Measurements from ENCODE around the gene PCGF1. TPM values are rescaled to one million over a fixed set of nuclear protein-coding genes. Genes with fewer than 3 reads are reported as not detected.
A peak's percentile ranks its signal among the peaks of the same experiment; 100 is the strongest.

PCGF1 gene
- total RNA-seq, 1 experiment from 2014 or later, result 44.8 TPM

DNA sequence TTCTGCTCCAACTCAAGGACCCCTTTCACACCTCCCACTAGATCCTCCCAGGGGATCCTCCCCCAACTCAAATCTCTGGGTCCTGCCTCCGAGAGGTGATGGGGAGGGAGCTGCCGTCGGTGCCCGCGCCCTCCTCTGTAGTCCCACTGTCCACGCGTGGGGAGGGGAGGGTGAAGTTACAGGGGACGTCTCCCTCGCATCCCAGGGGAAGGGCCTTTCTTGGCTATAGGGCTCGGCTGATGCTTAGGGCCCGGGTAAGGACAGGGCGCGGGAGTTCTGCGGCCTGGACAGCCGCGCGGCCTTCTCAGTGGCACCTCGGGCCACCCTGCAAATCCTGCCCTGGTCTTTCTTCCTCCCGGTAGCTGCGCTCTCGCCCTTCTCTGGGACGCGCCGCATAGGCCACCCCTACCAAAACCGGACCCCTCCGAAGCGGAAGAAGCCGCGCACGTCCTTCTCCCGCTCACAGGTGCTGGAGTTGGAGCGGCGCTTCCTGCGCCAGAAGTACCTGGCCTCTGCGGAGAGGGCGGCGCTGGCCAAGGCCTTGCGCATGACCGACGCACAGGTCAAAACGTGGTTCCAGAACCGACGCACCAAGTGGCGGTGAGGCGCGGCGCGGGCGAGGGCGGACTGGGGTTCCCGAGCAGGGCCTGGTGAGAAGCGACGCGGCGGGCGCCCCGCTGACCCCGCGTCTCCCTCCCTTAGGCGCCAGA, 7.9 kb upstream of the PCGF1 start:
- Histone ChIP-seq H3K27me3 (ENCODE audit: low read length) (no peaks in the 10 kb centered on the region), H3K36me3 (ENCODE audit: insufficient read depth, low read length) (no peaks in the 10 kb centered on the region), H3K27ac (ENCODE audit: low read length) (no peak overlapping the region), H3K9me2 (replicated peaks; ENCODE audit: insufficient read depth, low read length) (no peaks in the 10 kb centered on the region), H3K4me3 (ENCODE audit: low read length) (no peak overlapping the region), H2AFZ (ENCODE audit: low read length) (no peak overlapping the region), H3K9ac (ENCODE audit: low read length) (no peak overlapping the region), H4K20me1 (ENCODE audit: insufficient read depth, low read depth, low read length) (no peaks in the 10 kb centered on the region), H3K4me1 (ENCODE audit: low read length) (peaks cover 5% of the 10 kb centered on the region), H3K9me3 (ENCODE audit: low read length) (no peaks in the 10 kb centered on the region), H3K79me2 (ENCODE audit: low read length) (no peaks in the 10 kb centered on the region), H3K4me2 (ENCODE audit: low read depth, low read length, poor library complexity, severe bottlenecking) (no peak overlapping the region)
- no peak for DNase-seq

DNA sequence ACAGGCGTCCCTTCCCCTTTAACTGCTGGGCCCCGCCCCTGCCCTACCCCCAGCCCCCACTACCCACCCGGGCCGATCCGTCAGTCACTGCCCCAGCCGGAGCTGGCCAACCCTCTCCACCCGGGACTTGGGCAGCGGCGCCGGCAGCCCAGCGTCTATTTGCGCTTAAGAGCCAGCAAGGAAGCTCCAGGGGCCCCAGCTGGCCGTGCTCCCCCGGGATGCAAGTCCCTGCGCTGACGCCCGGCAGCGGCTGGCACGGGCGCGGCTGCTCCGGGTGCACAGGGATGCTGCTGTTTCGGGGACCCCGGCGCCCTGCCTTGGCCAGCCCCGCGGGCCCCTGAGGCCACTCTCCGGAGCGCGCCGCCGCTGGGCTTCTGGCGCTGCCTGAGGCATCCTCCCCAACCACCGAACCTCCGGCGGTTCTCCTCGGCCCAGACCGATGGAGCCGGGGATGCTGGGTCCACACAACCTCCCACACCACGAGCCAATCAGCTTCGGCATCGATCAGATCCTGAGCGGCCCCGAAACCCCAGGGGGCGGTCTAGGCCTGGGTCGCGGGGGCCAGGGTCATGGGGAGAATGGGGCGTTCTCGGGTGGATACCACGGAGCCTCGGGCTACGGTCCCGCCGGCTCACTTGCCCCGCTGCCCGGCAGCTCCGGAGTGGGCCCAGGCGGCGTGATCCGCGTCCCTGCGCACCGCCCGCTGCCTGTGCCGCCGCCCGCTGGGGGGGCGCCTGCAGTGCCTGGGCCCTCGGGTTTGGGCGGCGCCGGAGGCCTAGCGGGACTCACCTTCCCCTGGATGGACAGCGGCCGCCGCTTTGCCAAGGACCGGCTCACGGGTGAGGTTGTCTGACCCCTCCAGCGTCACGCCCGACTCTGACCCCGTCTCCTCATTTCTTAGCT, 7.1 kb upstream of the PCGF1 start, which contains the start of gene TLX2:
TLX2 (plus strand) TSS at position 83 of the 903 bp plus-strand sequence; CDS start at position 440, 357 bp downstream.
- peaks cover 5% of the 10 kb centered on the region for H3K4me1 ChIP-seq (ENCODE audit: low read length)
- H3K9ac ChIP-seq (ENCODE audit: low read length), result no peak within 1 kb of the TSS
- H3K27me3 ChIP-seq (ENCODE audit: low read length), result no peaks in the 10 kb centered on the region
- H3K79me2 ChIP-seq (ENCODE audit: low read length), result no peaks in the 10 kb centered on the region
- H3K4me3 ChIP-seq (ENCODE audit: low read length), result no peak within 1 kb of the TSS
- no peak for DNase-seq
- H2AFZ ChIP-seq (ENCODE audit: low read length), result no peak within 1 kb of the TSS
- no peaks in the 10 kb centered on the region for H4K20me1 ChIP-seq (ENCODE audit: insufficient read depth, low read depth, low read length)
- H3K9me3 ChIP-seq (ENCODE audit: low read length), result no peaks in the 10 kb centered on the region
- no peak within 1 kb of the TSS for H3K27ac ChIP-seq (ENCODE audit: low read length)
- H3K9me2 ChIP-seq (replicated peaks; ENCODE audit: insufficient read depth, low read length), result no peaks in the 10 kb centered on the region
- H3K4me2 ChIP-seq (ENCODE audit: low read depth, low read length, poor library complexity, severe bottlenecking), result peak within 1 kb of the TSS; percentile 27
- no peaks in the 10 kb centered on the region for H3K36me3 ChIP-seq (ENCODE audit: insufficient read depth, low read length)

DNA sequence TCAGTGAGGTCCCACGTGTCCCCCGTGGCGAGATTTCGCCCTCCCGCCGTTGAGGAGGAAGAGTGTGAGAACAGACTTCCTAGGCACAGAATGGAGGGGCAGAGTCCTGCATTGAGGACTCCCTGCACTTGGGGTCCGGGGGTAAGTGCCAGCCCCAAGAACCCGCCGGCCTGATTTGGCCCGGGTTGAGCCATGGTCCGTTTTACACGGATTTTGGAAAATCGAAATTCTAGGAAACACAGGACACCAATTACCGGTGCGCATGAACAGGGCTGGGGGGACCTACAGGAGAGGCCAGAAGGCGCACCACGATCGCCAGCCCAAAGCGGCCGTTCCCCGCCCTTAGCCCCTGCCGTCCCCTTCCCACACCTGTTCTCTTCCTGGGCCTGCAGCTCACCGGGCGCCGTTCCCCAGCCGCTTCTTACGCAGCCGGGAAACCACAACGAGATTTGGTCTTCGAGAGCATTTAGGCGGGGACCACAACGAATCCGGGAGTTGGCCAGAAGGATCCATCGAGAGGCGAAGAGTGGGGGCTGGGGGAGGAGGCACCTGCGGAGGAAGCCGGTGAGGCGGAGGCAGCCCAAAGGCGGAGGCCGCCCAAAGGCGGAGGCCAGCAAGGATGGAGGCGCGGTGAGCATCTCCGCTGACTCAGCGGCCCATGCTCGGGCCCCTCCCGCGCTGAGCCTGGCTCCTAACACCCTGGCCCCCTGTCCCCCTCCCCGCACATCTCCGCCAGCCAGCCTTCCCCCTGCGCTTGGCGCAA, 6.3 kb upstream of the PCGF1 start:
- Histone ChIP-seq H3K4me2 (ENCODE audit: low read depth, low read length, poor library complexity, severe bottlenecking) (peak overlapping the region; percentile 27), H3K9me3 (ENCODE audit: low read length) (no peaks in the 10 kb centered on the region), H3K36me3 (ENCODE audit: insufficient read depth, low read length) (no peaks in the 10 kb centered on the region), H4K20me1 (ENCODE audit: insufficient read depth, low read depth, low read length) (no peaks in the 10 kb centered on the region), H2AFZ (ENCODE audit: low read length) (no peak overlapping the region), H3K4me1 (ENCODE audit: low read length) (peaks cover 5% of the 10 kb centered on the region), H3K79me2 (ENCODE audit: low read length) (no peaks in the 10 kb centered on the region), H3K27ac (ENCODE audit: low read length) (no peak overlapping the region), H3K27me3 (ENCODE audit: low read length) (no peaks in the 10 kb centered on the region), H3K4me3 (ENCODE audit: low read length) (no peak overlapping the region), H3K9me2 (replicated peaks; ENCODE audit: insufficient read depth, low read length) (no peaks in the 10 kb centered on the region), H3K9ac (ENCODE audit: low read length) (no peak overlapping the region)
- DNase-seq, result no peak

DNA sequence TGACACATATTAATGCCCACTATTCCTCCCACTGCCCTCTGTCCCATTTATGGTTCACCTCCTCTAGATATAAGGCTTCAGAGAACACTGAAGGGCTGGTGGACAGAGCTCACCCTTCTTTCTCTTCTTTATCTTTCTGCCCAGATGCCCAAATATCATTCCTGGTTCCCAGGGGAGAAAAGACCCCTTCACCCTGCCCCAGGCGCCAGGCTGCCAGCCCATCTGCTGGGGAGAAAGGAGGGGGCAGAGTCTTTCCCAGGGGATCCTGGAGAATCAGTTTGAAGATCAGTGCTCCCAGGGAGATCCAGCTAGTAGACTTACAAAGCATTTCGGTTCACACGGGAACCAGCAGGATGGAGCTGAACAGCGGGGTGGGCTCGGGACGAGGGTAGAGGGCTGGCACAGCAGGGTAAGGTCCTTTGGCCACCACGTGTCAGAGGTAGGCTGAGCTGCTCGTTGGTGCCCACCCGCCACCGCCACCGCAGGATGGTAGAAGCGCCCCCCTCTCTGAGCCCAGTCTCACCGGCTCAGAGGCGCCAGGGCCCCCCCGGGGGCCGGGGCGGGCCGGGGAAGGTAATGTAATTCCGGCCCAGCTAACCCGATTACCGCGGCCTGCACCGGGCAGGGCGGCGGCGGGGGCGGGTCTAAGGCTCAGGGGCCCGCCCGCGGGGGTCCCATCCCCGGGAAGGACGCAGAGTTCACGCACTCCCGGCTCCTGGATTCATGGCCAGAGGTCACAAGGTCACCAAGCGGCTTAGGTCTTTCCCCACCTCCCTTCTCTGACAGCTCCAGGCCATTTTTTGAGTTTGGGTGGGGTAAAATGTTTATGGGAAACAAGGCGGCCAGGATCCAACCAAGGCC, 5.5 kb upstream of the PCGF1 start:
- Histone ChIP-seq H3K4me2 (ENCODE audit: low read depth, low read length, poor library complexity, severe bottlenecking) (no peak overlapping the region), H3K9ac (ENCODE audit: low read length) (no peak overlapping the region), H3K9me3 (ENCODE audit: low read length) (no peaks in the 10 kb centered on the region), H3K27me3 (ENCODE audit: low read length) (no peaks in the 10 kb centered on the region), H3K79me2 (ENCODE audit: low read length) (no peaks in the 10 kb centered on the region), H3K27ac (ENCODE audit: low read length) (no peak overlapping the region), H3K4me1 (ENCODE audit: low read length) (peaks cover 11% of the 10 kb centered on the region), H3K36me3 (ENCODE audit: insufficient read depth, low read length) (no peaks in the 10 kb centered on the region), H2AFZ (ENCODE audit: low read length) (no peak overlapping the region), H3K9me2 (replicated peaks; ENCODE audit: insufficient read depth, low read length) (no peaks in the 10 kb centered on the region), H4K20me1 (ENCODE audit: insufficient read depth, low read depth, low read length) (no peaks in the 10 kb centered on the region), H3K4me3 (ENCODE audit: low read length) (no peak overlapping the region)
- no peak for DNase-seq

DNA sequence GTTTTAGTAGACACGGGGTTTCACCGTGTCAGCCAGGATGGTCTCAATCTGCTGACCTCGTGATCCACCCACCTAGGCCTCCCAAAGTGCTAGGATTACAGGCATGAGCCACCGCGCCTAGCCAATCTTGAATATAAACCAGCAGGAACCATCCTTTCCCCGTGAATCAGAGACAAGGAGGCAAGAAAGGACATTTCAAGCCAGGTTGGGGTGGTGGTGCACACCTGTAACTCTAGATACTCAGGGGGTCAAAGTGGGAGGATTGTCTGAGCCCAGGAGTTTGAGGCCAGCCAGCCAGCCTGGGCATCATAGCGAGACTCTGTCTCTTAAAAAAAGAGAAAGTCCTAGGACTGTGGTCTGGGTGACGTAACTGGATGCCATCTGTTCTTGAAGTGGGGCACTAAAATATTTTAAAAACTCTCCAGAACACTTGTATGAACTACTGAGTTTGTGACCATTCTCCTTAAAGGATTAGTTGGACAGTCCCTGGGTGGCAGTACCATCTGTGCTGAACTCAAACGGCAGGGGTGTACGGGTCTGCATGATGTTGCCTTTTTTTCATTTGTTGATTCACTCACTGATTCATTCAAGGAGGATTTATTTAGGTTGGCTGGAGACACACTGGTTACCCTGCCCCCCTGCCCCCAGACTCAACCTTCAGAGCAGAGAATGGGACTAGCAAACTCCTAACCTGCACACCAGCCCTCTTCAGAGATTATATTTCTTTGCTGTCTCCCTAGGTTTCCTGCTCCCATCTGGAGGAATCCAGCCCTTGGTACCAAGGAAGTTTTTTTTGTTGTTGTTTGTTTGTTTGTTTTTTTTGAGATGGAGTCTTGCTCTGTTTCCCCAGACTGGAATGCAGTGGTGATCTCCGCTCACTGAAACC, 3.9 kb upstream of the PCGF1 start:
- Histone ChIP-seq H3K36me3 (ENCODE audit: insufficient read depth, low read length) (no peaks in the 10 kb centered on the region), H4K20me1 (ENCODE audit: insufficient read depth, low read depth, low read length) (no peaks in the 10 kb centered on the region), H3K4me3 (ENCODE audit: low read length) (no peak overlapping the region), H3K79me2 (ENCODE audit: low read length) (peaks cover 7% of the 10 kb centered on the region), H3K27me3 (ENCODE audit: low read length) (no peaks in the 10 kb centered on the region), H3K4me1 (ENCODE audit: low read length) (peaks cover 18% of the 10 kb centered on the region), H3K9me2 (replicated peaks; ENCODE audit: insufficient read depth, low read length) (no peaks in the 10 kb centered on the region), H2AFZ (ENCODE audit: low read length) (0 out of 2 replicates have a peak overlapping the region, but pooled peaks have one; percentile 22), H3K27ac (ENCODE audit: low read length) (no peak overlapping the region), H3K4me2 (ENCODE audit: low read depth, low read length, poor library complexity, severe bottlenecking) (no peak overlapping the region), H3K9ac (ENCODE audit: low read length) (no peak overlapping the region), H3K9me3 (ENCODE audit: low read length) (no peaks in the 10 kb centered on the region)
- DNase-seq, result no peak

DNA sequence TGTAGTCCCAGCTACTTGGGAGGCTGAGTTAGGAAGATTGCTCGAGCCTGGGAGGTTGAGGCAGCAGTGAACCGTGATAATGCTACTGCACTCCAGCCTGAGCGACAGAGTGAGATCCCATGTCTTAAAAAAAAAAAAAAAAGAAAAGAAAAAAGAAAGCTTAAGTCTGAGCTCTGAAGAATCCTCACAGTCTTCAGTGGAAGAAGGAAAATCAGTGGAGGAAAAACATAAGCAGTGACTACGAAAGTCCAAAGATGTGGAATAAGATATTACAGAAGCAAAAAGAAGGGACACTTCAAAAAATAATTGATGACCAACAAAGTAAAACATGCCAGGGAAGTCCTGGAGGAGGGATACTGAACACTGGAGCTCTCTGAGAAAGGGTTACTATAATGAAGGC, 2.8 kb upstream of the PCGF1 start:
- Histone ChIP-seq H4K20me1 (ENCODE audit: insufficient read depth, low read depth, low read length) (no peaks in the 10 kb centered on the region), H3K4me1 (ENCODE audit: low read length) (peaks cover 29% of the 10 kb centered on the region), H3K36me3 (ENCODE audit: insufficient read depth, low read length) (peaks cover 8% of the 10 kb centered on the region; the same call in 1 of the 2 replicates), H3K79me2 (ENCODE audit: low read length) (peaks cover 16% of the 10 kb centered on the region), H3K27ac (ENCODE audit: low read length) (no peak overlapping the region), H3K27me3 (ENCODE audit: low read length) (no peaks in the 10 kb centered on the region), H3K4me2 (ENCODE audit: low read depth, low read length, poor library complexity, severe bottlenecking) (no peak overlapping the region), H2AFZ (ENCODE audit: low read length) (0 out of 2 replicates have a peak overlapping the region, but pooled peaks have one; percentile 7), H3K9me2 (replicated peaks; ENCODE audit: insufficient read depth, low read length) (no peaks in the 10 kb centered on the region), H3K4me3 (ENCODE audit: low read length) (no peak overlapping the region), H3K9me3 (ENCODE audit: low read length) (no peaks in the 10 kb centered on the region), H3K9ac (ENCODE audit: low read length) (no peak overlapping the region)
- DNase-seq, result no peak

All from Karpas-422 (cell line).